Memory B cell (primary cell): Measurements from ENCODE around the gene IRF8.
"Not testable (repeated sequence)": the region's sequence is repeated elsewhere in the genome, so short reads cannot be mapped to it uniquely, and the experiment has no call there.

Experiments used
- ATAC-seq: fragments of 150-1000 bp; cut with Tn5 transposase; 2 replicates; pipeline ENCODE4 v1.10.0; 2021; ENCODE audit warnings: low read depth, mild to moderate bottlenecking, moderate library complexity
- DNase-seq, 2 donors: peaks; one replicate each; pipeline ENCODE4 v3.0.0; 2022; ENCODE audit warnings: low spot score in 2 of 2
- H3K27ac Mint-ChIP-seq: one replicate; pipeline ENCODE4 v1.8.0; 2022; ENCODE audit warnings: mild to moderate bottlenecking, moderate library complexity, mixed read lengths
- H3K27me3 Mint-ChIP-seq: one replicate; pipeline ENCODE4 v1.8.0; 2022; ENCODE audit warnings: mixed read lengths
- H3K36me3 Mint-ChIP-seq: one replicate; pipeline ENCODE4 v1.8.0; 2022; ENCODE audit warnings: mild to moderate bottlenecking, mixed read lengths
- H3K4me1 Mint-ChIP-seq: one replicate; pipeline ENCODE4 v1.8.0; 2022; ENCODE audit warnings: mixed read lengths
- H3K4me3 Mint-ChIP-seq: one replicate; pipeline ENCODE4 v1.8.0; 2022; ENCODE audit warnings: mild to moderate bottlenecking, moderate library complexity, mixed read lengths
- H3K9me3 Mint-ChIP-seq: one replicate; pipeline ENCODE4 v1.8.0; 2022; ENCODE audit warnings: mixed read lengths

The IRF8 gene

GRCh38 chr16:85860413-85861094, 38.4 kb upstream of the IRF8 start:
- Mint-ChIP-seq H3K4me1 (peaks cover 19% of the 10 kb centered on the region), H3K9me3 (no peaks in the 10 kb centered on the region), H3K27me3 (peaks cover 2% of the 10 kb centered on the region), H3K36me3 (no peaks in the 10 kb centered on the region), H3K4me3 (no peak overlapping the region), H3K27ac (peak overlapping the region; percentile 71)
- DNase-seq (no peak), ATAC-seq (peak; percentile 87)

GRCh38 chr16:85861095-85861825, 37.7 kb upstream of the IRF8 start:
- ATAC-seq = no peak
- peak overlapping the region; percentile 71 for H3K27ac Mint-ChIP-seq

GRCh38 chr16:85862476-85863383, 36.2 kb upstream of the IRF8 start:
- Mint-ChIP-seq H3K4me1 (peaks cover 30% of the 10 kb centered on the region), H3K9me3 (no peaks in the 10 kb centered on the region), H3K27ac (no peak overlapping the region), H3K4me3 (no peak overlapping the region), H3K27me3 (peaks cover 2% of the 10 kb centered on the region), H3K36me3 (no peaks in the 10 kb centered on the region)
- ATAC-seq (no peak), DNase-seq (no peak)

More at GRCh38 chr16:85861095-85861825, 37.7 kb upstream of the IRF8 start:
- H3K36me3 Mint-ChIP-seq = no peaks in the 10 kb centered on the region
- no peak overlapping the region for H3K4me3 Mint-ChIP-seq
- peaks cover 16% of the 10 kb centered on the region for H3K4me1 Mint-ChIP-seq
- no peak for DNase-seq
- no peaks in the 10 kb centered on the region for H3K9me3 Mint-ChIP-seq
- H3K27me3 Mint-ChIP-seq = peaks cover 2% of the 10 kb centered on the region

- Mint-ChIP-seq H3K27me3 (peaks cover 2% of the 10 kb centered on the region), H3K4me3 (no peak overlapping the region), H3K27ac (no peak overlapping the region), H3K9me3 (no peaks in the 10 kb centered on the region), H3K4me1 (peaks cover 35% of the 10 kb centered on the region), H3K36me3 (no peaks in the 10 kb centered on the region)
- ATAC-seq (no peak), DNase-seq (no peak)
Observed at GRCh38 chr16:85863384-85863774, 35.6 kb upstream of the IRF8 start.

GRCh38 chr16:85864965-85865364, 34.0 kb upstream of the IRF8 start:
- no peaks in the 10 kb centered on the region for H3K9me3 Mint-ChIP-seq
- DNase-seq (no peak), ATAC-seq (no peak)
- no peaks in the 10 kb centered on the region for H3K36me3 Mint-ChIP-seq
- no peaks in the 10 kb centered on the region for H3K27me3 Mint-ChIP-seq
- no peak overlapping the region for H3K4me3 Mint-ChIP-seq
- H3K27ac Mint-ChIP-seq = no peak overlapping the region
- H3K4me1 Mint-ChIP-seq = peaks cover 38% of the 10 kb centered on the region

- DNase-seq = no peak
- Mint-ChIP-seq H3K36me3 (no peaks in the 10 kb centered on the region), H3K27ac (peak overlapping the region; percentile 68), H3K27me3 (no peaks in the 10 kb centered on the region), H3K9me3 (no peaks in the 10 kb centered on the region), H3K4me3 (no peak overlapping the region), H3K4me1 (peaks cover 42% of the 10 kb centered on the region)
- no peak for ATAC-seq
Observed at GRCh38 chr16:85867189-85867588, 31.8 kb upstream of the IRF8 start.

GRCh38 chr16:85868495-85868894, 30.5 kb upstream of the IRF8 start:
- H3K27me3 Mint-ChIP-seq = no peaks in the 10 kb centered on the region
- ATAC-seq (peak; percentile 85), DNase-seq (peak in 1 of 2 donors; percentile 39)
- H3K4me3 Mint-ChIP-seq = peak overlapping the region; percentile 67
- no peaks in the 10 kb centered on the region for H3K36me3 Mint-ChIP-seq
- H3K4me1 Mint-ChIP-seq = peaks cover 43% of the 10 kb centered on the region
- peak overlapping the region; percentile 96 for H3K27ac Mint-ChIP-seq
- H3K9me3 Mint-ChIP-seq = no peaks in the 10 kb centered on the region

GRCh38 chr16:85869206-85869605, 29.8 kb upstream of the IRF8 start:
- peaks cover 49% of the 10 kb centered on the region for H3K4me1 Mint-ChIP-seq
- H3K4me3 Mint-ChIP-seq = no peak overlapping the region
- no peaks in the 10 kb centered on the region for H3K36me3 Mint-ChIP-seq
- H3K9me3 Mint-ChIP-seq = no peaks in the 10 kb centered on the region
- H3K27ac Mint-ChIP-seq = peak overlapping the region; percentile 96
- DNase-seq = no peak
- ATAC-seq = no peak
- H3K27me3 Mint-ChIP-seq = no peaks in the 10 kb centered on the region

GRCh38 chr16:85869785-85870558, 29.0 kb upstream of the IRF8 start:
- Mint-ChIP-seq H3K4me3 (peak overlapping the region; percentile 57), H3K36me3 (no peaks in the 10 kb centered on the region)

GRCh38 chr16:85871756-85872155, 27.2 kb upstream of the IRF8 start:
- Mint-ChIP-seq H3K9me3 (peaks cover 1% of the 10 kb centered on the region), H3K4me1 (peaks cover 49% of the 10 kb centered on the region), H3K4me3 (peak overlapping the region; percentile 65), H3K27me3 (no peaks in the 10 kb centered on the region), H3K36me3 (no peaks in the 10 kb centered on the region), H3K27ac (peak overlapping the region; percentile 96)
- ATAC-seq (no peak), DNase-seq (no peak)

More at GRCh38 chr16:85869785-85870558, 29.0 kb upstream of the IRF8 start:
- ATAC-seq = no peak
- Mint-ChIP-seq H3K27me3 (no peaks in the 10 kb centered on the region), H3K9me3 (no peaks in the 10 kb centered on the region), H3K4me1 (peaks cover 52% of the 10 kb centered on the region), H3K27ac (peak overlapping the region; percentile 96)
- DNase-seq = no peak

GRCh38 chr16:85872734-85873133, 26.2 kb upstream of the IRF8 start:
- H3K36me3 Mint-ChIP-seq = no peaks in the 10 kb centered on the region
- no peak for DNase-seq
- H3K27me3 Mint-ChIP-seq = no peaks in the 10 kb centered on the region
- peaks cover 1% of the 10 kb centered on the region for H3K9me3 Mint-ChIP-seq
- peaks cover 42% of the 10 kb centered on the region for H3K4me1 Mint-ChIP-seq
- ATAC-seq = no peak
- peak overlapping the region; percentile 18 for H3K27ac Mint-ChIP-seq
- H3K4me3 Mint-ChIP-seq = no peak overlapping the region

- H3K27me3 Mint-ChIP-seq = no peaks in the 10 kb centered on the region
- ATAC-seq = no peak
- H3K9me3 Mint-ChIP-seq = peaks cover 1% of the 10 kb centered on the region
- H3K4me1 Mint-ChIP-seq = peaks cover 38% of the 10 kb centered on the region
- peak overlapping the region; percentile 18 for H3K27ac Mint-ChIP-seq
- H3K36me3 Mint-ChIP-seq = no peaks in the 10 kb centered on the region
- no peak for DNase-seq
- no peak overlapping the region for H3K4me3 Mint-ChIP-seq
Observed at GRCh38 chr16:85873153-85873552, 25.8 kb upstream of the IRF8 start.

- not testable (repeated sequence) for H3K27me3 Mint-ChIP-seq, H3K4me3 Mint-ChIP-seq, H3K9me3 Mint-ChIP-seq, H3K36me3 Mint-ChIP-seq, ATAC-seq, DNase-seq, H3K27ac Mint-ChIP-seq
- peaks cover 31% of the 10 kb centered on the region for H3K4me1 Mint-ChIP-seq
Observed at GRCh38 chr16:85874031-85874430, 24.9 kb upstream of the IRF8 start.
